Measurements from ENCODE around the gene PLA2G4B. TPM values are rescaled to one million over a fixed set of nuclear protein-coding genes. Genes with fewer than 3 reads are reported as not detected.

PLA2G4B gene
- total and polyA plus RNA-seq, 2 of the 8 experiments (the other 6 are each of a cell fraction or from before 2014, with no cell fraction given), result 4.2 to 9.2 TPM

GRCh38 chr15:41816788-41817187 is 21.9 kb upstream of the PLA2G4B start:
- Histone ChIP-seq H3K18ac (ENCODE audit: extremely low read depth, low read length) (no peak overlapping the region), H2BK5ac (ENCODE audit: low read depth, low read length) (no peak overlapping the region), H3K4me1 (replicated peaks in 1 of 4; ENCODE audit: control insufficient read depth in 3 of 4, insufficient read depth in 4 of 4, low read length in 3 of 4) (no peaks in the 10 kb centered on the region; a peak in 2 of 7 replicates), H4K8ac (ENCODE audit: extremely low read depth, insufficient read depth, low read length) (no peak overlapping the region), H3K9me3 (ENCODE audit: insufficient read depth in 2 of 2, low read depth in 1 of 2, low read length in 1 of 2) (no peaks in the 10 kb centered on the region), H2AK5ac (ENCODE audit: low read depth, low read length) (no peak overlapping the region), H2BK15ac (ENCODE audit: low read length) (no peak overlapping the region), H3K79me2 (ENCODE audit: control insufficient read depth in 1 of 2, insufficient read depth in 2 of 2, low read length in 2 of 2) (no peaks in the 10 kb centered on the region), H3K4ac (replicated peaks; ENCODE audit: insufficient read length, low read depth, low read length) (no peak overlapping the region), H2BK12ac (ENCODE audit: low read depth, low read length) (no peak overlapping the region), H3K23ac (ENCODE audit: insufficient read length) (no peak overlapping the region), H3K27me3 (replicated peaks in 1 of 4; ENCODE audit: control insufficient read depth in 3 of 4, extremely low read depth in 1 of 4, insufficient read depth in 3 of 4, low read length in 3 of 4) (no peaks in the 10 kb centered on the region), H3K4me3 (ENCODE audit: extremely low read depth in 1 of 4, insufficient read depth in 2 of 4, low read depth in 3 of 4, low read length in 4 of 4) (no peak overlapping the region), H4K91ac (replicated peaks; ENCODE audit: insufficient read length, low read length) (no peak overlapping the region), H2AFZ (ENCODE audit: low read length) (no peak overlapping the region), H3K14ac (ENCODE audit: insufficient read length) (no peak overlapping the region), H3K4me2 (ENCODE audit: insufficient read depth in 1 of 2, low read depth in 2 of 2, low read length in 2 of 2) (no peak overlapping the region), H4K20me1 (replicated peaks in 1 of 2; ENCODE audit: control insufficient read depth in 1 of 2, insufficient read depth in 2 of 2, low read length in 2 of 2) (peaks cover 0 to 3% of the 10 kb centered on the region in 2 experiments), H3K79me1 (ENCODE audit: low read depth, low read length) (no peaks in the 10 kb centered on the region), H2BK120ac (replicated peaks; ENCODE audit: low read depth, low read length) (no peak overlapping the region), H2BK20ac (ENCODE audit: low read length) (no peak overlapping the region), H3K56ac (replicated peaks; ENCODE audit: insufficient read length, low read depth, low read length) (no peak overlapping the region), H3K27ac (ENCODE audit: low read depth, low read length) (no peak overlapping the region), H3K23me2 (ENCODE audit: low read depth, low read length) (no peaks in the 10 kb centered on the region), H4K5ac (ENCODE audit: insufficient read length, low read depth, low read length) (no peak overlapping the region), H3K9ac (replicated peaks in 1 of 4; ENCODE audit: extremely low read depth in 1 of 4, low read depth in 3 of 4, low read length in 3 of 4) (no peak overlapping the region), H3K36me3 (ENCODE audit: control insufficient read depth in 2 of 4, insufficient read depth in 4 of 4, low read length in 3 of 4) (peaks cover 0 to 3% (median 1%) of the 10 kb centered on the region in 4 experiments; a peak in 5 of 8 replicates)
- ChIA-PET CTCF (ENCODE audit: partially characterized antibody) (interaction anchor here (1.1 to 2.8 kb wide), 2 partner anchors 16 to 43 kb away, joined by 3 to 14 read pairs; partner anchors contain the start of gene MAPKBP1), POLR2A (ENCODE audit: partially characterized antibody) (no interaction called here)
- no peak for TF ChIP-seq RAD21 (IDR thresholded peaks at IDR 0.05 in 1 of 2, conservative IDR thresholded peaks at IDR 0.05 in 1 of 2; ENCODE audit: low read depth in 2 of 2, low read length in 2 of 2)
- no peak for TF ChIP-seq FOSL1 (IDR thresholded peaks at IDR 0.05; ENCODE audit: insufficient read depth, low read depth, low read length)
- no peak for DNase-seq (ENCODE audit: low read depth in 1 of 2, low spot score in 2 of 2)
- FAIRE-seq, result no peak
- WGBS, 2 experiments (ENCODE audit: extremely low coverage in 1 of 2, insufficient coverage in 1 of 2, insufficient read length in 1 of 2, insufficient replicate concordance in 2 of 2, low coverage in 1 of 2, low lambda C conversion rate in 2 of 2, missing lambda C conversion rate in 1 of 2), result 91% methylated on average over 9 of the region's 9 CpGs; no CpG with 5 or more reads in 1 of the 2 experiments
